GM18505 (cell line): ENCODE results near the gene NEAT1.

ENCODE experiments used
- ATAC-seq: cut with Tn5 transposase; IDR thresholded peaks from one replicate; pipeline ENCODE4 v1.9.1; 2021; ENCODE audit not compliant: unreplicated experiment
- POLR2A ChIP-seq: IDR thresholded peaks from 4 replicates; pipeline ENCODE4 v1.6.1; 2011; ENCODE audit warnings: borderline replicate concordance; ENCODE audit not compliant: insufficient read depth, insufficient read length; ENCODE audit errors: extremely low read depth

Gene NEAT1

DNA sequence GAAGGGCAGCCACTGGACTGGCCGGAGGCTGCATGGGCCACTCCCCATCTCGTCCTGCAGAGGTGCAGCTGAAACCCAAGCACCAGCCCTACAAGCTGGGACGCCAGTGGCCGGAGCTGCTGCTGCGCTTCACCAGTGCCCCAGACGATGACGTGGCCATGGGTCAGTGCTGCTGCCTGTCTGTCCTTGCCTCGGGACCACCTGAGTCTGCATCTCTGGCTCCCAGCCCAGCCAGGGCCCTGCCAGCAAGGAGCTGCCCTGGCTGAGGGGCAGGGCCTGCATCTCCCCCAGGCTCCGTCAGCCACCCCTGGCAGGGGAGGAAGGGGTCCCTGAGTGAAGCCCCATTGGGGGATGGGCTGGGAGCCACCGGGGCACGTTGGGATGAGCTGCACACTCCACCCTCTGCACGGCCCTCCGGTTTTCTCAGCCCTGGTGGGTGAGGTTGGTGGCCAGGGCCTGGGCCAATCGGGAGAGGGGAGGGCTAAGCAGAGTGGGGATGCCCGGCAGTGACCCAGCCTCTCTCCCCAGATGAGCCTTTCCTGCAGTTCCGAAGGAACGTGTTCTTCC is 29.0 kb upstream of the NEAT1 start:
- no peak for ATAC-seq

DNA sequence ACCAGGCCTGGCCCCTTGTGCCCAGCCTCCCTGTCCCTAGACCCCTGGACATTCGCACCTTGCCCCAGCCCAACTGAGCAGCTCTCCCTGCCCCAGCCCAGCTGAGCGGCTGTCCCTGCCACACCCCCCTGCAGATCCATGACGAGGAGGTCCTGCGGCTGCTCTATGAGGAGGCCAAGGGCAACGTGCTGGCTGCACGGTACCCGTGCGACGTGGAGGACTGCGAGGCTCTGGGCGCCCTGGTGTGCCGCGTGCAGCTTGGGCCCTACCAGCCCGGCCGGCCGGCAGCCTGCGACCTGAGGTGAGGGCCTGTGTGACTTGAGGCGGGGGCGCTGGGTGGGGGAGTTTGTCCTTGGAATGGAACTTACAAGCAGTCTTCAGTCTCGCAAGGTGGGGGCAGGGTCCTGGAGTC is 28.5 kb upstream of the NEAT1 start:
- ATAC-seq = no peak
- no peak for TF ChIP-seq POLR2A

More for the DNA sequence above, 29.0 kb upstream of the NEAT1 start:
- TF ChIP-seq POLR2A = no peak

DNA sequence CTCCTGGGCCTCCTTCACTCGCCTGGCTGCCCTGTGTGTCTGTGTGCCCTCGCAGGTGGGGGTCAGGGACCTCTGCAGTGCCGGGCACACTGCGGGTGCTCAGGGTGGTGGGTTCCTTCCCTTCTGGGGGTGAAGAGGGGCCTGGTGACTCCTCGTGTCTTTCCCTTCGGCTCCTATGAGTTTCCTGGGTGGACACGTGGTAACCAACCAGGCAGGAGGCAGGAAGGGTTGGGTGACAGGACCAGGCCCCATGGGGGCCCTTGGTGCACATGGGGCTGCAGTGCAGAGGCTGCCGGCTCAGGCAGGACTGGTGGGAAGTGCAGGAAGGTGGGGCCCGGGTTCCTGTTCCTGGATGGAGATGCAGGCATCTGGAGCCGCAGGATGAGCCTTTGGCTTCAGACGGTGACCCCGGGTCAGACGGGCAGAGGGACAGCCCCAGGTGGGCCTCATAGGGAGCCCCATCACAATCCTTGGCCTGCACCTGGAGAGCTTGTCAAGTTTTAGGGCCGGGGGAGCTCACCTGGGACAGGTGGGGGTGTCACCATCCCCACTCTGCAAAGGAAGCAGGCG is 26.6 kb upstream of the NEAT1 start:
- no peak for ATAC-seq
- TF ChIP-seq POLR2A = no peak

DNA sequence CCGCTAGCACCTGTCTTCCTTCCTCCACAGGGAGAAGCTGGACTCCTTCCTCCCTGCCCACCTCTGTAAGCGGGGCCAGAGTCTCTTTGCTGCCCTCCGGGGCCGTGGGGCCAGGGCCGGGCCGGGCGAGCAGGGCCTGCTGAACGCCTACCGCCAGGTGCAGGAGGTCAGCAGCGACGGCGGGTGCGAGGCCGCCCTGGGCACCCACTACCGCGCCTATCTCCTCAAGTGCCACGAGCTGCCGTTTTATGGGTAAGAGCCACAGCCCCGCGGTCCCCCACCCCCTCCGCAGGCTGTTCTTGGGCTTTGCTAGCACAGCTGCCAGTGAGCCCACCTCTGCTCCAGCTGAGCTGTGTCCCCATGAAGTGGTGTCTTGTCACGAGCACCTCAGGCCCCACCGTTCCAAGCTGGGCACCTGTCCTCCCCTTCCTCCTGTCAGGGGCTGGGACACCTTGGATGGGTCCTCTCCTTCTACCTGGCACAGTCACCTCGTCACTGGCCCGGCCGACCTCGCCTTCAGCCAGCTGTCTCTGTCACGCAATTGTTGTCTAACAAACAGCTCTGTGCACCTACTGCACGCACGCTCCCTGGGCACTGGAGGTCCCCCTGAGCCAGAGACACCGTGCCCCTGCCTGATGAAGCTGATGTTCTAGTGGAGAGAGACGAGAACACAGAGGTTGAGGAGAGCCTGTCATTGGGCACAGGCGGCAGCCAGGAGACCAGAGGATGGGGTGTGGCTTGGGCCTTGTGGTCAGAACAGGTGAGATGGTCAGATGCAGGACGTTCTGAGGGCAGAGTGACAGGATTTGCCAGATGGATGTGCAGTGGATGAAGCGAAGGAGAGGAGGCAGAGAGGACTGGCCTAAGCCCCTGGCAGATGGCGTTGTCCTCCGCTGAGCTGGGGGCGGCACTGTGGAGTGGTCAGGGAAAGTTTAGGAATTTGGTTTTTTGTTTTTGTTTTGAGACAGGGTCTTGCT is 25.5 kb upstream of the NEAT1 start:
- no peak for ATAC-seq

DNA sequence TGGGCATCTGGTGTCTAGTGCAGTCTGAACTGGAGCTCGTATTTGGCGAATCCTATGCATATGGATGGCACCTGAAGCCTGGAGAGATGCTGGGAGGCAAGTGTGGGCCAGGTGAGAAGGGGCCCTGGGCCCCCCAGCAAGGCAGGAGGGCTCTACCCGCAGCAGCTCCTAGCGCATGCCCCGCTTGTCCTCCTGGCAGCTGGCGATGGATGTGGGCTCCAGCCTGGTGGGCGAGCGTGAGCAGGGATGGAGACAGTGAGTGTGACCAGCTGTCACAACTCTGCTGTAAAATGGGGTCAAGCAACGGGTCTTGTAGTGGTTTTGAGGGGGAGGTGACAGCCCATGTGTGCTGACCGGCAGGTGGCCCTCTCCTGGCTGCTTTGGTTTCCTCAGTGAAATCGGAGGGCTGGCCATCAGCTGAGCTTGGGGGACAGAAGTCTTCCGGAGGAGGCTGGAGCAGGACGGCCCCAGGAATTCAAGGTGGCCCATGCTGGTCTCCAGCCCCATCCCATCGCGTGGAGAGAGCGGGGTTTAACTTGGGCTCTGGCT is 24.2 kb upstream of the NEAT1 start:
- no peak for TF ChIP-seq POLR2A
- no peak for ATAC-seq

More for the DNA sequence above, 25.5 kb upstream of the NEAT1 start:
- no peak for TF ChIP-seq POLR2A

DNA sequence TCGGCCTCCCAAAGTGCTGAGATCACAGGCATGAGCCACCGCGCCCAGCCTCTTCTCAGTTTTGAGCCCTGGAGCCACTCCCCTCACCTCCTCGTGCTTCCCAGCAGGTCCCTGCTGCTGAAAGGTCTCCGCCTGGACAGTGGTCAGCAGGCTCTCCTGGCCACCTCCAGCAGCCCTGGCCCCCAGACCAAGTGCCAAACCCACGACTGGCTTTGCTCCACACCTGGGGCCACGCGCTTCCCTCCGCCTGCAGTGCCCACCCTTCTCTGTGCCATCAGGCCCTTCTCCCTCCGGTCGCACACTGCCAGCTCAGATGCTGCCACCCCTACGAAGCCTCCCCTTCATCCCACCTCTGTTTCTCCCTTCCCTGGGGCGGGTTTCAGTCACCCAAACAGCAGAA is 23.3 kb upstream of the NEAT1 start:
- ATAC-seq = no peak

DNA sequence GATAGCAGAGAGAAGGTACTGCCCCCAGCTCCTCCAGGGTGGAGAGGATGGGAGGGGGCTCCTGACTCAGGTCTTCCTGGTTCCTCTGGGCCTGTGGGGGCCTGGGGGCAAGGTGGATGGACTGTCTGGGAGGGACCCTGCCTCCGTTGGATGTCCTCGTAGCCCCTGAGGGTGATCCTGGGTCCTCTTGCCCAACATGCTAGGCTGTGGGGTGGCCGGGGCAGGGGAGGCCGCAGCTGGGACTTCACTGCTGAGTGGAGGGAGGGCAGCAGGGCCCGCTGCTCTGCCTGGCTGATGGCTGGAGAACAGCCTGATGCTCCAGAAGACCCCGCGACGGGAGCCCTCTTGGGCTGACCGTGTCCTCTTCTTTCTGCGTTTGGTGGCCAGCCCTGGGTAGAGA is 22.8 kb upstream of the NEAT1 start:
- ATAC-seq = no peak
- TF ChIP-seq POLR2A = no peak

More for the DNA sequence above, 23.3 kb upstream of the NEAT1 start:
- TF ChIP-seq POLR2A = no peak

DNA sequence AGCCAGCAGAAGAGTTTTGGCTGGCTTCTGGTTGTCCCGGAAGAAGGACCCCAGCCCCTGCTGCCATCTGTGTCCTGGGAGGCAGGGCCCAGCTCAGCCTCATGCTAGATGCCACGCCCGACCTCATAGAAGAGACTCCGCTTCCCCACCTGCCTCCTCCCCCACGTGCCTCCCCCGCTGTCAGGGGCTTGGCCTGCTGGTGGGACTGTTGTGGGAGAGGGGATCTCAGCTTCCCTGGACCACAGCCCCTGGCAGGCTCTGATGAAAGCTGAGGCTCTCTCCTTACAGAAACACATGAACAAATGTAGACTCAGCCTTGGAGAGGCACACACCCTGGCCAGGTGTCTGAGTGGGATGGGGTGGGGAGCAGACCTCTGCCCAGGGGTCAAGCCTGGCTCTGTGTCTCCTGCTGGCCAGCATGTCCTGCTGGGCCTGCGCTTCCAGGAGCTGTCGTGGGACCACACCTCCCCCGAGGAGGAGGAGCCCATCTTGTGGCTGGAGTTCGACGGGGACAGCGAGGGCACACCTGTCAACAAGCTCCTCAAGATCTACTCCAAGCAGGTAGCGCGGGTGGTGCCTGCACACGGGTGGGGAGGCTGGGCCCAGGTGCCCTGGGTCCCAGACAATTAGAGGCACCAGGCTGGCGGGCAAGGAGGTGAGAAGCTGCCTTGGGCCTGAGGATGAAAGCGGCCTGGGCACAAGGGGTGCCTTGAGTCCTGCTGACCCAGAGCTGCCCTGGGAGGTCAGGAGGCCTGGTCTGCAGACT is 22.1 kb upstream of the NEAT1 start:
- no peak for ATAC-seq
- no peak for TF ChIP-seq POLR2A

DNA sequence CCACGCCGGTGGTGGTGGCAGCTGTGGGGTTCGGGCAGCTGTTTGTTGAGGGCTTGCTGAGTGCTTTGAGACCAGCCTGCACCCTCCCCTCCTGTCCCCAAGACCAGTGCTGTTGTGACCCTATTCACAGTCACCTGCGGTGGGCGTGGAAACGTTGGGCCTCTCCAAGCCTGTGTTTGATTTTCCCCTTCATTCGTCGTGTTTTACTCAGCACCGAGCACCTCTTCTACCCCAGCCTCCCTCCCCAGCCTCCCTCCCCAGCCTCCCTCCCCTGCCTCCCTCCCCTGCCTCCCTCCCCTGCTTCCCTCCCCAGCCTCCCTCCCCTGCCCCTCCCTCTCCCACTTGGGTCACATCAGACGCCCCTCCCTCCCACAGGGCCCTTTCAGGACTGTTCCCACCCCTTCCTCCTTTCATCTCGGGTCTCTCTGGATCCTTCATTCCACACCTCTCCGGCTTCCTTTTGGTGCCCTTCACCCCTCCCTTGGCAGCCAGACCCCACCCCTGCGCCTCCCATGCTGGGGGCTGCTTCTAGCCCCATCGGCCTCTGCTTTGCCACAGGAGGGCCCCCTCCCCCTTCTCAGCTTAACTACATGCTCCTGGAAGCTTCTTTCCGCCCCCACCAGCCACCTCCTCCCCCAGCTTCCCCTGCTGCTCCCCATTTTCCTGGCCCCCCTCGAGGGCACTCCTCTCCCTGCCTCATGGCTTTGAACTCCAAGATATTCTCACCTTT is 21.4 kb upstream of the NEAT1 start:
- no peak for TF ChIP-seq POLR2A
- no peak for ATAC-seq

DNA sequence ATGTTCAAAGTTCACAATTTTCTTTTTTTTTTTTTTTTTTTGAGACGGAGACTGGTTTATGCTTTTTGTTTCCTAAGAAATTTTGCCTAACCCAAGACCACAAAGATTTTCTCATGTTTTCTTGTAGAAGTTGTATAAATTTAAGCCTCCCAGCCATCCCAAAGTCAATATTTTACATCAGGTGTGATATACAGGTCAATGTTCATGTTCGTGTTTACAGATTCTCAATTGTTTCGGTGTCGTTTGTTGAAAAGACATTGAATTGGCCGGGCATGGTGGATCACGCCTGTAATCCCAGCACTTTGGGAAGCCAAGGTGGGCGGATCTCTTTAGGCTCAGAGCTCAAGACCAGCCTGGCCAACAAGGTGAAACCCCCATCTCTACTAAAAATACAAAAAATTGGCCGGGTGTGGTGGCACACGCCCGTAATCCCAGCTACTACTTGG is 20.8 kb upstream of the NEAT1 start:
- ATAC-seq = no peak

DNA sequence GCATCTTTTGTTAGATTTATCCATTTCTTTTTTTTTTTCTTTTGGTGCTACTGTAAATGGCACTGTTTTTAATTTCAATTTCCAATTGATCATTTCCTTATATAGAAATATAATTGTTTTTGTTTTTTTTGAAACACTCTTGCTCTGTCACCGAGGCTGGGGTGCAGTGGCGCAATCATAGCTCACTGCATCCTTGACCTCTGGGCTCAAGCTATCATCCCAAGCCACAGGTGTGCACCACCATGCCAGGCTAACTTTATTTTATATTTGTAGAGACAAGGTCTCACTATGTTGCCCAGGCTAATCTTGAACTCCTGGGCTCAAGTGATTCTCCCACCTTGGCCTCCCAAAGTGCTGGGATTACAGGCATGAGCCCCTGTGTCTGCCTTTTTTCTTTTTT is 19.8 kb upstream of the NEAT1 start:
- no peak for ATAC-seq
- TF ChIP-seq POLR2A = no peak

More for the DNA sequence above, 20.8 kb upstream of the NEAT1 start:
- no peak for TF ChIP-seq POLR2A

DNA sequence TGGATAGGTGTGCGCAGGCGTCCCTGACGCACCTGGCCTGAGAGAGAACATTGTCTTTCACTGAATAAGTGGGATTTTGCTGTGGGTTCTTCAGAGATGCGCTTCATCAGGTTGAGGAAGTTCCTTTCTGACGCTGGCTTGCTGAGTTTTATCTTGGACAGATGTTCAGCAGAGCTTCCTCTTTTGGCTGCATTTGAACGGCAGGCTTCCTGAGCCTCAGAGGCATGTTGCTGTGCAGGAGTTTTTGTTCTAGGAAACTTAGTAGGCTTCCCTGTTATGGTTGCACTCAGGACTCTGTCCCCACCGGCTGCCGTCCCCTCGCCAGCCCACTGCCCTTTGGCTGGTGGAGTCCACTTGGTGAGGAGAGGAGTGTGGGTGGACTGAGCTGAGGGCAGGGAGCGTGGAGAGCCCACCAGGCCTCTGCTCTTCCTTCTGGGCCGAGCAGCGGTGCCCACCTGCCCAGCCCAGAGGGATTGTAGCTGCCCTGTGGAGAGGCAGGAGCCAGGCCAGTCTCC is 18.9 kb upstream of the NEAT1 start:
- no peak for TF ChIP-seq POLR2A

More for the DNA sequence above, 18.9 kb upstream of the NEAT1 start:
- ATAC-seq = no peak
